Endodermal cell (in vitro differentiated cells): Measurements from ENCODE around the gene GRM5. TPM values are rescaled to one million over a fixed set of nuclear protein-coding genes. Genes with fewer than 3 reads are reported as not detected.
"Not testable (repeated sequence)": the region's sequence is repeated elsewhere in the genome, so short reads cannot be mapped to it uniquely, and the experiment has no call there.

Source experiments
- DNase-seq: peaks from one replicate; pipeline ENCODE4 v3.0.0-alpha.2; 2017
- H3K27ac ChIP-seq: 2 replicates; pipeline ENCODE4 v1.5.1; 2013; ENCODE audit warnings: mild to moderate bottlenecking, low read depth, low read length, moderate library complexity
- H3K27me3 ChIP-seq: 2 replicates; pipeline ENCODE4 v1.6.1; 2013; ENCODE audit warnings: mild to moderate bottlenecking, low read length, moderate library complexity; ENCODE audit not compliant: insufficient read depth, control insufficient read depth, poor library complexity, severe bottlenecking
- H3K36me3 ChIP-seq: 2 replicates; pipeline ENCODE4 v1.7.0; 2013; ENCODE audit warnings: mild to moderate bottlenecking, low read length, moderate library complexity; ENCODE audit not compliant: control insufficient read depth, insufficient read depth
- H3K4me1 ChIP-seq: one replicate; pipeline ENCODE4 v1.7.0; 2013; ENCODE audit warnings: low read length; ENCODE audit not compliant: control insufficient read depth, insufficient read depth
- H3K4me3 ChIP-seq: 2 replicates; pipeline ENCODE4 v1.5.1; 2013; ENCODE audit warnings: mild to moderate bottlenecking, low read length, moderate library complexity
- H3K9ac ChIP-seq: 2 replicates; pipeline ENCODE4 v1.6.1; 2013; ENCODE audit warnings: mild to moderate bottlenecking, low read length, moderate library complexity; ENCODE audit not compliant: poor library complexity, severe bottlenecking; ENCODE audit errors: extremely low read depth
- H3K9me3 ChIP-seq: 2 replicates; pipeline ENCODE4 v1.6.1; 2013; ENCODE audit warnings: mild to moderate bottlenecking, low read length, moderate library complexity; ENCODE audit not compliant: control insufficient read depth
- H3K27ac Mint-ChIP-seq: 2 replicates; pipeline ENCODE4 v1.8.0; 2020; ENCODE audit warnings: mixed read lengths
- H3K27me3 Mint-ChIP-seq: 2 replicates; pipeline ENCODE4 v1.8.0; 2021; ENCODE audit warnings: mild to moderate bottlenecking, mixed read lengths; ENCODE audit not compliant: insufficient read depth
- H3K36me3 Mint-ChIP-seq: 2 replicates; pipeline ENCODE4 v1.8.0; 2020; ENCODE audit warnings: low read depth, mixed read lengths
- H3K4me1 Mint-ChIP-seq: 2 replicates; pipeline ENCODE4 v1.8.0; 2020; ENCODE audit warnings: mixed read lengths
- H3K4me3 Mint-ChIP-seq: 2 replicates; pipeline ENCODE4 v1.8.0; 2020; ENCODE audit warnings: mild to moderate bottlenecking, moderate library complexity, mixed read lengths
- H3K9me3 Mint-ChIP-seq: 2 replicates; pipeline ENCODE4 v1.8.0; 2020; ENCODE audit warnings: mild to moderate bottlenecking, mixed read lengths
- CTCF ChIP-seq: fragments of 200-600 bp; sonication (generic); conservative IDR thresholded peaks from 2 replicates; pipeline ENCODE4 v1.5.0; 2021; ENCODE audit warnings: antibody characterized with exemption, mild to moderate bottlenecking
- WGBS, 2 experiments: methylation state at CpG; one replicate each; pipeline versions ENCODE4 v1.1.5 to v1.1.7; 2013; ENCODE audit warnings: missing lambda C conversion rate in 2 of 2, mixed read lengths in 1 of 2; ENCODE audit not compliant: insufficient coverage in 1 of 2, insufficient read length in 1 of 2; 5-methylcytosine and 5-hydroxymethylcytosine counted together
- total RNA-seq, 2 donors: library from RNA; stranded (reverse); fragmentation: NEBNext Ultra II Directional in 1 of 2; extraction: Animal tissue kit (Norgen Biotek cat#: 25700) in 1 of 2; gene quantifications; 2 replicates in 1 of 2; 3 replicates in 1 of 2; pipeline ENCODE4 v1.2.1, GENCODE V29; 2021

GRM5 gene
- total RNA-seq, 2 donors from 2014 or later = 0.07 to 0.09 TPM

GRCh38 chr11:88950975-88951374 is 114.8 kb downstream of the GRM5 start:
- Histone ChIP-seq H3K36me3 (no peaks in the 10 kb centered on the region), H3K4me1 (no peaks in the 10 kb centered on the region), H3K27ac (no peak overlapping the region), H3K4me3 (no peak overlapping the region), H3K9ac (no peak overlapping the region), H3K27me3 (no peaks in the 10 kb centered on the region), H3K9me3 (no peaks in the 10 kb centered on the region)
- DNase-seq = no peak
- no peak for TF ChIP-seq CTCF
- Mint-ChIP-seq H3K36me3 (no peaks in the 10 kb centered on the region), H3K9me3 (no peaks in the 10 kb centered on the region), H3K27me3 (no peaks in the 10 kb centered on the region), H3K27ac (no peak overlapping the region), H3K4me1 (no peaks in the 10 kb centered on the region), H3K4me3 (no peak overlapping the region)

- H3K27ac ChIP-seq, H3K4me3 ChIP-seq, H3K9ac ChIP-seq, H3K27ac Mint-ChIP-seq, H3K4me1 ChIP-seq, H3K9me3 Mint-ChIP-seq, H3K9me3 ChIP-seq, H3K27me3 ChIP-seq, H3K4me1 Mint-ChIP-seq, H3K4me3 Mint-ChIP-seq, H3K36me3 ChIP-seq, H3K27me3 Mint-ChIP-seq, H3K36me3 Mint-ChIP-seq, DNase-seq: not testable (repeated sequence)
These were observed 116.9 kb downstream of the GRM5 start for GRCh38 chr11:88948908-88949307.

DNA sequence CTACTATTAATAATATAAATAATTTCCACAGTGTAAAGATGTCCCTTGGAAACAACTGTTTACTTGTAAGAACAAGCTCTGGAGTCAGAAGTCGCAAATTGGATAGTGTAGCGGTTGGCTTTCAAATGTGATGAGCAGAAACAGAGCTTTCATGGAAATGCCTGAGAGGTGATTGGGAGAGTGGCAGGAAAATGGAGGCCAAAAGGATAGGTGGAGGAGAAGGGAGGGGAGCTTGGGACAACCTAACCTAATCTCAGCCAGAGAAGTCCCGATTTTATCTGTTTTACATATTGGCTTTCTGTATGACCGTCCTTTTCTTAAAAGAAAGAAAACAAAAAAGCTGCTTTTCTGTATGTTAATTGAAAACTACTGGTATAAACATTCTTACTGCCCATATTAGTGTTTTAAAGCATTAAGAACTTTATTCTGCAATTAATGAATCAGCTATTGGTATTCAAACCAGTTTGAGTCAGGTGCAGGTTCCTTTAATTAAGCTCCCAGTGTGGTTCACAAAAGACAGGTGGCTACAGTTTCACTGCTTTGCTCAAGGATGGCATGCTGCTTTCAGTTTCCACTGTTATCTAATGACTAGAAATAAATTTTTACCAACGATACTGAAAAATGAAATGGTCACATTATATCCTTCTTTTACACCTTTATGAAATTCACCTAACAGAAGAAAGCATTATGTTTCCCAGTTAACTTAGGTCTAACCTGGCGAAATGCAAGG is 117.8 kb downstream of the GRM5 start:
- H3K27me3 ChIP-seq, H3K27me3 Mint-ChIP-seq, H3K4me1 Mint-ChIP-seq, DNase-seq, H3K9ac ChIP-seq, H3K4me3 ChIP-seq, H3K9me3 ChIP-seq, H3K27ac Mint-ChIP-seq, H3K4me3 Mint-ChIP-seq, H3K36me3 Mint-ChIP-seq, H3K9me3 Mint-ChIP-seq, H3K27ac ChIP-seq, H3K4me1 ChIP-seq, H3K36me3 ChIP-seq: not testable (repeated sequence)
- WGBS, 2 experiments = 95 to 98% methylated on average over 4 to 5 of the region's 6 CpGs

GRCh38 chr11:88929665-88930064 is 136.1 kb downstream of the GRM5 start:
- H3K9me3 ChIP-seq, H3K27me3 ChIP-seq, H3K27ac ChIP-seq, H3K36me3 Mint-ChIP-seq, H3K27me3 Mint-ChIP-seq, H3K4me3 ChIP-seq, H3K4me1 ChIP-seq, H3K4me3 Mint-ChIP-seq, H3K36me3 ChIP-seq, H3K9ac ChIP-seq, H3K27ac Mint-ChIP-seq, H3K9me3 Mint-ChIP-seq, DNase-seq: not testable (repeated sequence)
- 82 to 86% methylated on average over 1 of the region's 1 CpG for WGBS, 2 experiments
- H3K4me1 Mint-ChIP-seq = peaks cover 24% of the 10 kb centered on the region

- not testable (repeated sequence) for H3K9ac ChIP-seq, H3K9me3 ChIP-seq, H3K27me3 ChIP-seq, H3K4me1 ChIP-seq, H3K36me3 Mint-ChIP-seq, H3K36me3 ChIP-seq, H3K4me3 ChIP-seq, H3K9me3 Mint-ChIP-seq, H3K27ac ChIP-seq, H3K4me3 Mint-ChIP-seq, H3K27me3 Mint-ChIP-seq, H3K4me1 Mint-ChIP-seq, H3K27ac Mint-ChIP-seq, DNase-seq
- 100% methylated on average over 1 of the region's 1 CpG; no CpG with 5 or more reads in 1 of the 2 experiments for WGBS, 2 experiments
These were observed 148.7 kb downstream of the GRM5 start for GRCh38 chr11:88917065-88917464.
